ENCODE data around the gene SLC44A3.

Gene SLC44A3

DNA sequence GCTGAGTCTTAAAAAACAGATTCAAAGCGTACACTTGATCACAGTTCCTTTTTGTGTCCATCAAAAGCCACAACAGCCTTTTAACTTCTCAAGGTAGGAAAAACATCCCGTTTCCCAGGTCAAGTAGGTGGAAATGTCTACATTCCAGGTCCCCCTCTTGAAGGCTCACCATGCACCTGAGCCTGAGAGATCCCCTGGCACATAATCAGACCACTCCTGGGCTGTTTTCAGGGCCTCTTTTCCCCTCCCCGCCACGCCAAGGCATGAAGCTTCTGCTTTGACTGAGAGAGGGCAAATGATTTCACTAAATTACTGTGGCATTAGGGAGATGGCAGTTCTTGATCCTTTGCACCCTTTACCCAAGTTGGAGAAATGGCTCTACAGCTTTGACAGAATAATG, 85.0 kb downstream of the SLC44A3 start:
- no peak for FAIRE-seq
- DNase-seq (ENCODE audit: low spot score), result no peak

GRCh38 chr1:94906382-94906781, 86.2 kb downstream of the SLC44A3 start:
- no peak for DNase-seq (ENCODE audit: low spot score)
- FAIRE-seq, result no peak

- DNase-seq (ENCODE audit: low spot score), result no peak
- no peak for FAIRE-seq
Measured at GRCh38 chr1:94907136-94907535, 87.0 kb downstream of the SLC44A3 start.

- DNase-seq (ENCODE audit: low spot score), result no peak
- no peak for FAIRE-seq
Measured at GRCh38 chr1:94908190-94908589, 88.0 kb downstream of the SLC44A3 start.

DNA sequence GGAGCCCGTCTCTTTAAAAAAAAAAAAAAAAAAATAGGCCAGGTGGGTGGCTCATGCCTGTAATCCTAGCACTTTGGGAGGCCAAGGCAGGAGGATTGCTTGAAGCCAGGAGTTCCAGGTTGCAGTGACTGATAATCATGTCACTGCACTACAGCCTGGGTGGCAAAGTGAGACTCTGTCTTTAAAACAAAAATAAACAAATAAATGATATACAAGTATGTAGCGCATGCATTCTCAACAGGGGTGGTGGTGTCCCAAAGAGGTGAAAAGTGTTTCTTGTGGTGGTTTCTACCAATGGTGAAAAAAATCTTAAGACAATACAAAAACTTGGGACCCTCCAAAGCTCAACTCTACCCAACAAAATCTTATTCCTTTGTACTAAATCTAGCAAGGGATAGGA, 88.8 kb downstream of the SLC44A3 start:
- no peak for DNase-seq (ENCODE audit: low spot score)
- no peak for FAIRE-seq

GRCh38 chr1:94909486-94909885, 89.3 kb downstream of the SLC44A3 start:
- DNase-seq (ENCODE audit: low spot score) (no peak), FAIRE-seq (no peak)

GRCh38 chr1:94912263-94913184, 92.4 kb downstream of the SLC44A3 start:
- DNase-seq (ENCODE audit: low spot score) (no peak), FAIRE-seq (no peak)

GRCh38 chr1:94917251-94917650, 97.1 kb downstream of the SLC44A3 start:
- DNase-seq (ENCODE audit: low spot score) (no peak), FAIRE-seq (peak; percentile 30)

DNA sequence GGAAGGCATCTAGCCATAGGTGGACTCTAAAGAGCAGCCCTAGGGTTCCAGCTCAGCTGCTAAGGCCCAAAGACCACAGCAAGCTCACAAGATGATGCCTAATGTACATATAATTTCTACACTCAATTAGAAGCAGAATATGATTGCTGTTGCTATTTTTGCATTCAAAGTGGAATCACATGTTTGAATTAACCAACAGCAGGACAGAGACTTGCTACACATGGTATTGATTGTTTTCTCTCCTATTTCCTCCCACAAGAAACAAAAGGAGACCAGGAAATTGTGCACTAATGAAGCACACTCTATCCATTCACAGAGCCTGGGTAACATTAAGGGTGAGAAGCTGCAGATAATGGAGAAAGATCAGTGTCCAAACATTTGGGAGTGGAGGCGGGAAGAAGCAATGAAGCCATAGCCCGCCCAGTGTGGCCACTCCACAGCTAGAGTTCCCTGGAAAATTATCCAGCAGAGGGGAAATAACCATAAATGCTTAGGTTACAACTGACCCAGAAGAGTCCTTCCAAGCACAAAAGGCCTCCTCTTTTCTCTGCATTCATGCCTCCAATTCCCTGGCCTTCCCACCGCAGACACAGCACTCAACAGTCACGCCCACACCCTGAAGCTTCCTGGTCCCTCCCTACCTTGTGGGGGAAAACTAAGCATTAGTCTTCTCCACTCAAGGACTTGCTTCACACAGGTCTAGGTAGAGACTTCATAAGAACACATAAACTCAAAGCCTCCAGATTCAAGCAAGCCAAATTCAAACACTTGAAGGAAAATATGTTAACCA, 99.3 kb downstream of the SLC44A3 start:
- FAIRE-seq, result no peak

GRCh38 chr1:94920061-94920460, 99.9 kb downstream of the SLC44A3 start:
- DNase-seq (ENCODE audit: low spot score) (no peak), FAIRE-seq (no peak)

More for the DNA sequence above, 99.3 kb downstream of the SLC44A3 start:
- DNase-seq (ENCODE audit: low spot score), result no peak

GRCh38 chr1:94921977-94922376, 101.8 kb downstream of the SLC44A3 start:
- no peak for DNase-seq (ENCODE audit: low spot score)
- no peak for FAIRE-seq

DNA sequence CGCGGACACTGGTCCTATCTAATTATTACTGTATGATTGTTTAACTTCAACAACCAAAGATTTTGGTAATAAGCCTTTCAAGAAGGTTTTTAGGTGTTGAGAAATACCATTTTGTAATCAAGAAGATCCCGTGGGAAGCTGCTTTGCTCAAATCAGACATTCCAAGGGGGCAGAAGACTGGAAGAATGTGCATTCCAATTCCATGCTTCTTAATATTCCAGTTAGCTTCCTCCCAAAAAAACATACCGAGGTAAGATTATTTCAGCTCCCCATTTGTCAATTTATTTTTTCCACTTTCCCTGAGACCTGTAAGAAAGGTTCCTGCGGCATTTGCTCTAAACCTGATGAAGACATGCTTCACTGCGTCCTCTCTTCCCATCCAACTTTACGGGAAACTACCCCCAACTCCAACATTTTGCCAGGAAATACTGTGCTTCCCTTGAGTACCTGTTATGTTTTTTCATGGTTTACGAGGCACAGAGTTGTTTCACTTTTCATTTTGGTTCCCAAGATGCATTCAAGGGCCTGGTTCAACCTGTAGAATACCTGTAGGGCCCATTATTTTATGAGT, 102.7 kb downstream of the SLC44A3 start:
- FAIRE-seq (peak; percentile 56), DNase-seq (ENCODE audit: low spot score) (peak; percentile 20)

DNA sequence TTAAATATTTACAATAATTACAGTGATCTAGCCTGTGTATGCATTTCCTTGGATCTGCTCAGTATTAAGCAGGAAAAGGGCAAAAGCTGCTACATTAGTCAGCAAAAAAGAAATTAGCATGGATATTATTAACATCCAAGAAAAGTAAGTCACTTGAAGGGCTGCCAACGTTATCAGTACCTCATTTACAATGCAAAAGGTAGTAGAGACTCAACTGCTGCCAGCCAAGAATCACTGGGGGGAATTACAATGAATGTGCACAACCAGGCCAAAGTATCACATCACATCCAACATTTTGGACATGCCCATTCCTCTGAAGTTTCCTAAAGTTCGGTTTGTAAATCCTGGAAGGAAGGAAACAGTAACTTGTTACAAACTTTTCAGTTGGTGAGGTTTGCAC, 104.8 kb downstream of the SLC44A3 start:
- no peak for DNase-seq (ENCODE audit: low spot score)
- FAIRE-seq, result no peak

- DNase-seq (ENCODE audit: low spot score) (peak; percentile 97), FAIRE-seq (peak; percentile 97)
Measured at GRCh38 chr1:94925561-94926125, 105.5 kb downstream of the SLC44A3 start.

DNA sequence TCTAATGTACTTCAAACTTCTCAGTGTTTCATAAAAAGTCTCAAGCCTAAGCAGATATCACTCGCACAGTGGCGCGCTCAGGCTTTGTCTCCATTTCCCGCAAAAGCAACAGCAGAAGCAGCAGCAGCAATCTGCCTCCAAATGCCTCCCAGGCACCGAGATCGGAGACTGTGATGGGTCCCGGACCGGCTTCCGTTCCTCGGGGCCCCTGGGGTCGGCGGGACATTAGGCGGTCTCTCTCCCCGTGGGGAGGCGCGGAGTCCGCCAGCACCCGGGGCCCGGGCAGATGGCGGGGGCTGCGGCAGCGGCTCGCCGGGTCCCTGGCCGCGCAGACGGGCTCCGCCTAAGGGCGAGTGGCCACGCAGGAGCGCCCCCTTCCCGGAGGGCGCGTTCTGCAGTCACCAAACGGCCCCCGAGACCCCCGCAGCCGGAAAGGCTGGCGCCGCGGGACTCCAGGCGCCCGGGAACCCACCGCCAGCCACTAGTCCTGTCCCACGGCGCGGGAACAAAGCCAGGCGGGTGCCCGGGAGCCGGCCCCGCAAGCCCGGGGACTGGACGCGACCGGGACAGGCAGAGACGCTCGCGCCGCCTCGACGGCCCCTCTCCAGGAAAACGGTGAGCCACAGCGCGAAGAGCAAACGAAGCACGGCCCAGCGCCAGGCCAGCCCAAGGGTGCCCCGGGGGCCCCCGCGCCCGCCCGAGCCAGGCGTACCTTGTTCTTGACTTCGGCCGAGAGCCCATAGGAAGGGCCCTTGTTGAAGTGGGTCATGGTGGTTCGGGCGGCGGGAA, 106.2 kb downstream of the SLC44A3 start:
- DNase-seq (ENCODE audit: low spot score), result no peak
- FAIRE-seq, result no peak

DNA sequence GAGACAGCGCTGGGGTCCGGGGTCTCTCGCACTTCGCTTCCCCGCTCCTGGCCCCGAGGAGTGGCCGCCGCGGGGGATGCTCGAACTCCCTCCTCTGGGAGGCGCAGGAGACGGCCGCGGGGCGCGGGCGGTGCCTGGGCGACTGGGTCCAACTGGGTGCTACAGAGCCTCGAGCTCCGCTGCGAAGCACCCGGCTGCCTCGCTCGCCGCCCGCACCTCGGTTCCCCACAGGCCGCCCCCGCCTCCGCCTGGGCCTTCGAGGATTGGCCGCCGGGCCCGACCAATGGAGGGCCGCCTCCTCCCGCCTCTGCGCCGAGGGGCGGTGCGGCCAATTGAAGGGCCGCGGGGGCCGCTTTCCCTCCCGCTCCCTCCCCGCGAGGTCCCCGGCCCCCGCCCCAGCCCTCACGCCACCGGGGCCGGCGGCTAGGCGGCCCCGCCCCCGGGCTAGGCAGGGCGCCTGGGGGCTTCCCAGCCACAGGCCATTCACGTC, 106.8 kb downstream of the SLC44A3 start, which contains the start of gene CNN3:
Gene CNN3 (minus strand): TSS at position 196 of the 490 bp plus-strand sequence. CDS start 216 bp downstream, outside the sequence.
- peak; percentile 80 for DNase-seq (ENCODE audit: low spot score)
- FAIRE-seq, result no peak

DNA sequence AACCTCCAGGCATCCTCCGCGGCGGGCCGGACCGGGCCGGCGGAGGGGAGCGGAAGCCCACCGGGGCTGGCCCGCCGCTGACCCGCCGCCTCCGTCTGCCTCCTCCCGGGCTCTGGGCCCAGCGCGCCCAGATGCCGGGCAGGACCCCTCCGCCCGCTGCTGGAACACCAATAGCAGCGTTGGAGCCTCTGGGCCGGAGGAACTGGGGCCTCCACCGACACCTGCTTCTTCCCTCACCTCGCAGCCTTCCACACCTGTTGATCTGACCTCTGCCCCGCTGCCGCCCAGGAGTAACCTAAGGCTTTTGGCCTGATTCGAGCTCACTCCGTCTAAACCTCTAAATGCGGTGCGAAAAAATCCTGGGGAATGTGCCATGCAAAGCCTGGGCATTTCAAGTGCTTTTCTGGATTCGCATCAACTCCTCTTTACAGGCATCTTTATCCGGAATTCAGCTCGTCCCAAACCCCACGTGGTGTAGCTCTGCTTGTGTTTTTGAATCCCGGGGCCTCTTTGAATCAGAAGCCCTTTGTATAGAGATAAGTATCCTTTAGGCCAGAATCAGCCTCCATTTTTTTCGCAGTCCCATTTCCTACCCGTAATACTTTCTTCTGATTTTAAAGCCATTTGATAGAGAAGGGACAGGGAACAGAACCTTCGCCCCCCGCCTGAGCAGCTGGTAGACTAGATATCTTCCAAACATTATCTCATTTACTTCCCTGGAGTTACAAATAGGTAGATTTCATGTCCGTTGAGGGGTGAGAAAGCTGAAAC, 107.4 kb downstream of the SLC44A3 start:
- no peak for FAIRE-seq

DNA sequence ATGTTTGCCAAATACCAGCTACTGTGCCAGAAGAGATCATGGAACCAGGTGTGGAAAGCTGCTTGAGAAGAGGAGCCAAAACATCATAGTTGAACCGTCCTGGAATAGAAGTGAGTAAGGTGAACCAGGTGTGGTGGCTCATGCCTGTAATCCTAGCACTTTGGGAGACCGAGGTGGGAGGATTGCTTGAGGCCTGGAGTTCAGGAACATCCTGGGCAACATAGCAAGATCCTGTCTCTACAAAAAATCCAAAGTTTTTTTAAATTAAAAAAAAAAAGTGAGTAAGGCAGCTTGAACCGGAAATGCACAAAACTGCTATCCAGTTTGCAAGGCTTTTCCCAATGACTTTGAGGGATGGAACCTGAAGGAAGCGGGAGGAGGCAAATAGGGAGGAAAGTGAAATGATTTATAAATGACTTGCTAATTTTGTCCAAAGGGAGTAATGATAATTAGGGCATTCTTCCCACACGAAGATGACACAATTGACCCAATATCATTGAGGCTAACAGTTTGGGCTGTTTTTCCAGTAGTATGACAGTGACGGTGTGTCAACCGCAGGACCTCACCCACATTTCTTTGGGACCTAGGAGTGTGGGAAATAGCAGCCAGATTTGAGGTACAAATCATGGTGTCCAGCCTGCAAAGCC, 108.3 kb downstream of the SLC44A3 start:
- no peak for FAIRE-seq
- DNase-seq (ENCODE audit: low spot score), result no peak

More for the DNA sequence above, 107.4 kb downstream of the SLC44A3 start:
- DNase-seq (ENCODE audit: low spot score), result no peak
